HEK293 (cell line): ENCODE results near the gene CSHL1.
"Not testable (repeated sequence)": the region's sequence is repeated elsewhere in the genome, so short reads cannot be mapped to it uniquely, and the experiment has no call there.

Source experiments
- ATF2 ChIP-seq: fragments of 450-650 bp; formaldehyde crosslinking; IDR thresholded peaks from 2 replicates; pipeline ENCODE4 v1.5.1; 2016; ENCODE audit warnings: missing biosample characterization, missing genetic modification characterization, low read depth
- CTCF ChIP-seq: fragments of 450-650 bp; formaldehyde crosslinking; IDR thresholded peaks from 2 replicates; pipeline ENCODE4 v1.5.1; 2016; ENCODE audit warnings: missing biosample characterization, missing genetic modification characterization
- GFI1B ChIP-seq: fragments of 450-650 bp; formaldehyde crosslinking; IDR thresholded peaks from 2 replicates; pipeline ENCODE4 v1.5.1; 2016; ENCODE audit warnings: missing biosample characterization, missing genetic modification characterization
- GLI4 ChIP-seq: fragments of 450-650 bp; formaldehyde crosslinking; IDR thresholded peaks from 2 replicates; pipeline ENCODE4 v1.5.1; 2016; ENCODE audit warnings: missing biosample characterization, missing genetic modification characterization
- RBAK ChIP-seq: fragments of 450-650 bp; formaldehyde crosslinking; IDR thresholded peaks from 2 replicates; pipeline ENCODE4 v1.5.1; 2016; ENCODE audit warnings: missing biosample characterization, missing genetic modification characterization
- REST ChIP-seq: fragments of 450-650 bp; formaldehyde crosslinking; IDR thresholded peaks from 2 replicates; pipeline ENCODE4 v1.5.1; 2016; ENCODE audit warnings: missing biosample characterization, missing genetic modification characterization
- ZNF175 ChIP-seq: fragments of 450-650 bp; formaldehyde crosslinking; IDR thresholded peaks from 2 replicates; pipeline ENCODE4 v1.5.1; 2016; ENCODE audit warnings: missing biosample characterization, missing genetic modification characterization
- ZNF18 ChIP-seq: fragments of 450-650 bp; formaldehyde crosslinking; IDR thresholded peaks from 2 replicates; pipeline ENCODE4 v1.5.1; 2016; ENCODE audit warnings: missing biosample characterization, missing genetic modification characterization
- ZNF416 ChIP-seq: fragments of 450-650 bp; formaldehyde crosslinking; IDR thresholded peaks from 2 replicates; pipeline ENCODE4 v1.5.1; 2016; ENCODE audit warnings: missing biosample characterization, missing genetic modification characterization
- ZNF521 ChIP-seq: fragments of 450-650 bp; formaldehyde crosslinking; IDR thresholded peaks from 2 replicates; pipeline ENCODE4 v1.5.1; 2017; ENCODE audit warnings: missing biosample characterization, mild to moderate bottlenecking, missing genetic modification characterization
- ZNF558 ChIP-seq: fragments of 450-650 bp; formaldehyde crosslinking; IDR thresholded peaks from 2 replicates; pipeline ENCODE4 v1.5.1; 2016; ENCODE audit warnings: missing biosample characterization, missing genetic modification characterization
- ZNF626 ChIP-seq: fragments of 450-650 bp; sonication (Bioruptor Pico); formaldehyde crosslinking; IDR thresholded peaks from 2 replicates; pipeline ENCODE4 v1.5.1; 2018; ENCODE audit warnings: missing biosample characterization, missing genetic modification characterization, inconsistent platforms
- ZNF639 ChIP-seq: fragments of 450-650 bp; formaldehyde crosslinking; IDR thresholded peaks from 2 replicates; pipeline ENCODE4 v1.5.1; 2016; ENCODE audit warnings: missing biosample characterization, missing genetic modification characterization
- ZNF777 ChIP-seq: fragments of 450-650 bp; formaldehyde crosslinking; IDR thresholded peaks from 2 replicates; pipeline ENCODE4 v1.5.1; 2017; ENCODE audit warnings: missing biosample characterization, missing genetic modification characterization, borderline replicate concordance

- peak; percentile 48; the same call in 1 of the 2 replicates for TF ChIP-seq CTCF (tag by site-specific recombination)
- TF ChIP-seq ZNF777; ATF2 (tag by site-specific recombination); ZNF416 (tag by site-specific recombination); ZNF18 (tag by site-specific recombination); RBAK; GLI4; REST (tag by site-specific recombination); ZNF639; ZNF558; ZNF626 (tag by site-specific recombination); ZNF521 (tag by site-specific recombination); ZNF175; GFI1B: not testable (repeated sequence)
Measured at GRCh38 chr17:63889026-63889848, 21.8 kb downstream of the CSHL1 start.
